SK-N-SH (cell line): Measurements from ENCODE around the gene SLX4IP. TPM values are rescaled to one million over a fixed set of nuclear protein-coding genes. Genes with fewer than 3 reads are reported as not detected.

Experiments
- CTCF ChIA-PET: fragments of 300-600, 350-600 bp; formaldehyde crosslinking; extraction: SDS; loops from one replicate; lab custom pipeline; 2021; lab: Yijun Ruan, JAX
- POLR2A ChIA-PET: fragments of 350-600 bp; sonication (Branson Sonifier 250); formaldehyde crosslinking; extraction: SDS; loops from one replicate; lab custom pipeline; 2020; ENCODE audit warnings: antibody characterized with exemption, inconsistent platforms; lab: Yijun Ruan, JAX
- DNase-seq: peaks from one replicate; pipeline ENCODE4 v3.0.0; 2012
- H2AFZ ChIP-seq: fragments of 200-600 bp; sonication (generic); 2 replicates; pipeline ENCODE4 v1.8.1; 2016; ENCODE audit warnings: antibody characterized with exemption, mild to moderate bottlenecking, low read depth
- H3F3A ChIP-seq: fragments of 200-600 bp; sonication (generic); replicated peaks from 2 replicates; pipeline ENCODE3; 2016; ENCODE audit warnings: antibody characterized with exemption, mild to moderate bottlenecking; ENCODE audit not compliant: insufficient read depth
- H3K27ac ChIP-seq, 2 experiments: fragments of 200-500 bp in 1 of 2; fragments of 200-600 bp in 1 of 2; sonication (Bioruptor generic) in 1 of 2; sonication (generic), shearing (Covaris generic) in 1 of 2; 2 replicates each; pipeline versions ENCODE4 v1.5.1 to v1.6.1; 2014 to 2016; ENCODE audit warnings: low read depth in 2 of 2, inconsistent platforms in 1 of 2, low read length in 1 of 2, mild to moderate bottlenecking in 1 of 2, mixed read lengths in 1 of 2
- H3K27me3 ChIP-seq: fragments of 200-600 bp; sonication (generic), shearing (Covaris generic); 2 replicates; pipeline ENCODE4 v1.6.1; 2016; ENCODE audit warnings: mixed run types; ENCODE audit not compliant: insufficient read depth
- H3K36me3 ChIP-seq, 2 experiments: fragments of 200-500 bp in 1 of 2; fragments of 200-600 bp in 1 of 2; sonication (Bioruptor generic) in 1 of 2; sonication (generic) in 1 of 2; replicated peaks in 1 of 2; 2 replicates each; pipeline versions ENCODE3 to v1.5.1; 2014 to 2016; ENCODE audit warnings: low read length in 1 of 2, mild to moderate bottlenecking in 1 of 2; ENCODE audit not compliant: insufficient read depth in 2 of 2, control insufficient read depth in 1 of 2
- H3K4me1 ChIP-seq, 2 experiments: fragments of 200-500 bp in 1 of 2; fragments of 200-600 bp in 1 of 2; sonication (Bioruptor generic) in 1 of 2; sonication (generic), shearing (Covaris generic) in 1 of 2; 2 replicates each; pipeline versions ENCODE4 v1.5.1 to v1.6.1; 2014 to 2016; ENCODE audit warnings: low read depth in 1 of 2, low read length in 1 of 2, mixed run types in 1 of 2; ENCODE audit not compliant: insufficient read depth in 2 of 2, control insufficient read depth in 1 of 2
- H3K4me2 ChIP-seq: fragments of 200-600 bp; sonication (generic), shearing (Covaris generic); 2 replicates; pipeline ENCODE4 v1.6.1; 2017; ENCODE audit warnings: mixed run types
- H3K4me3 ChIP-seq, 2 experiments: fragments of 200-500 bp in 1 of 2; fragments of 200-600 bp in 1 of 2; sonication (Bioruptor generic) in 1 of 2; sonication (generic), shearing (Covaris generic) in 1 of 2; 2 replicates each; pipeline versions ENCODE4 v1.5.1 to v1.8.1; 2014 to 2016; ENCODE audit warnings: low read depth in 2 of 2, inconsistent platforms in 1 of 2, low read length in 1 of 2, mild to moderate bottlenecking in 1 of 2, mixed read lengths in 1 of 2, moderate library complexity in 1 of 2
- H3K79me2 ChIP-seq: fragments of 200-600 bp; sonication (generic); 2 replicates; pipeline ENCODE4 v1.8.1; 2017; ENCODE audit warnings: mild to moderate bottlenecking; ENCODE audit not compliant: insufficient read depth
- H3K9ac ChIP-seq: fragments of 200-600 bp; sonication (generic); 2 replicates; pipeline ENCODE4 v1.6.1; 2017; ENCODE audit warnings: mixed run types
- H3K9me2 ChIP-seq: fragments of 200-600 bp; sonication (generic); 2 replicates; pipeline ENCODE4 v1.6.1; 2017; ENCODE audit warnings: mixed run types
- H3K9me3 ChIP-seq: fragments of 200-600 bp; sonication (generic); 2 replicates; pipeline ENCODE4 v1.6.1; 2017; ENCODE audit warnings: mixed run types, mild to moderate bottlenecking, moderate library complexity
- H4K20me1 ChIP-seq: fragments of 200-600 bp; sonication (generic); 2 replicates; pipeline ENCODE4 v1.6.1; 2017; ENCODE audit warnings: mild to moderate bottlenecking, mixed run types; ENCODE audit not compliant: insufficient read depth
- FOSL2 ChIP-seq: IDR thresholded peaks from 2 replicates; pipeline ENCODE4 v1.4.0; 2012; ENCODE audit warnings: low read depth, mild to moderate bottlenecking, moderate library complexity, borderline replicate concordance
- FOXJ3 ChIP-seq: sonication (generic); formaldehyde crosslinking; IDR thresholded peaks from 2 replicates; pipeline ENCODE4 v1.5.1; 2020; ENCODE audit warnings: mild to moderate bottlenecking, missing genetic modification reagents
- GABPA ChIP-seq: IDR thresholded peaks from 2 replicates; pipeline ENCODE4 v1.4.0; 2012; ENCODE audit warnings: low read depth, mild to moderate bottlenecking
- MXI1 ChIP-seq: IDR thresholded peaks from 2 replicates; pipeline ENCODE4 v1.6.1; 2012; ENCODE audit warnings: mild to moderate bottlenecking, low read depth, low read length, improper control_type of control experiment
- PBX3 ChIP-seq: IDR thresholded peaks from 2 replicates; pipeline ENCODE4; 2012
- RAD21 ChIP-seq: IDR thresholded peaks from 2 replicates; pipeline ENCODE4 v1.6.1; 2012; ENCODE audit warnings: mild to moderate bottlenecking, low read length
- RFX5 ChIP-seq: IDR thresholded peaks from 2 replicates; pipeline ENCODE4 v1.6.1; 2012; ENCODE audit warnings: mild to moderate bottlenecking, improper control_type of control experiment, low read length
- SIN3A ChIP-seq: IDR thresholded peaks from 2 replicates; pipeline ENCODE4 v1.6.1; 2012; ENCODE audit warnings: low read depth, mild to moderate bottlenecking, low read length, moderate library complexity, borderline replicate concordance
- ZBTB33 ChIP-seq: IDR thresholded peaks from 2 replicates; pipeline ENCODE4 v1.4.0; 2012; ENCODE audit warnings: low read depth, borderline replicate concordance
- WGBS: methylation state at CpG from one replicate; pipeline ENCODE4 v1.1.6; 2017; ENCODE audit warnings: low lambda C conversion rate; 5-methylcytosine and 5-hydroxymethylcytosine counted together
- polyA plus RNA-seq, 3 experiments: library from polyadenylated mRNA; depleted of rRNA; stranded (reverse); fragments of >200 nt; gene quantifications; 2 replicates each; pipeline ENCODE4 v1.2.3, GENCODE V29; 2012

The SLX4IP gene
- polyA plus RNA-seq, 1 of the 3 experiments (the other 2 are of a cell fraction) = 1.3 TPM

DNA sequence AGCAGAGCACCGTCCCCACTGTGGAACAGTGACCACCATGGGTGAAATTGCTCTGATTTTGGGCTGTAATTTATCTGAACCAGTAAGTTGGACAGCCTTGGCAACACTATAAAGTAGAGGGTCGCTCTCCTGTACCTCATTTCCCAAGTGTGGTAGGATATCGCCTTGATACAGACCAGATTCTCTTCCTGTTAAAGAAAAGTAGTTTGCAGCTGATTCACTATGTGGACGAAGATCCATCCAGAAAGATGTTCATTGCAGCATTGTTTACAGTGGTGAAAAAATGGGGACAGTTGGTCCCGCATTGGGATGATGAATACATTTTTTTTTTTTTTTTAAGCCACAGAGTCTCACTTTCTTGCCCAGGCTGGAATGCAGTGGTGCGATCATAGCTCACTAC is 74.3 kb downstream of the SLX4IP start:
- no peaks in the 10 kb centered on the region for H3K27me3 ChIP-seq
- peak overlapping the region; percentile 68 for H3K4me2 ChIP-seq
- CTCF ChIA-PET = no interaction called here

GRCh38 chr20:10510216-10510615 is 75.1 kb downstream of the SLX4IP start:
- WGBS = 97% methylated on average over 3 of the region's 3 CpGs
- Histone ChIP-seq H3F3A (peaks cover 45% of the 10 kb centered on the region), H3K4me2 (no peak overlapping the region), H3K9ac (no peak overlapping the region), H3K79me2 (no peaks in the 10 kb centered on the region; the same call in 1 of the 2 replicates), H3K36me3 (no peaks in the 10 kb centered on the region), H3K9me2 (no peaks in the 10 kb centered on the region), H4K20me1 (no peaks in the 10 kb centered on the region), H3K4me3 (no peak overlapping the region), H2AFZ (no peak overlapping the region), H3K4me1 (peaks cover 33 to 48% of the 10 kb centered on the region in 2 experiments), H3K9me3 (no peaks in the 10 kb centered on the region), H3K27me3 (no peaks in the 10 kb centered on the region), H3K27ac (no peak overlapping the region; a peak in 2 of 4 replicates)
- ChIA-PET POLR2A (no interaction called here), CTCF (no interaction called here)
- DNase-seq = no peak
- TF ChIP-seq ZBTB33 (no peak), SIN3A (no peak)

More for the DNA sequence above, 74.3 kb downstream of the SLX4IP start:
- Histone ChIP-seq H4K20me1 (no peaks in the 10 kb centered on the region), H3K9me3 (no peaks in the 10 kb centered on the region), H3F3A (peaks cover 41% of the 10 kb centered on the region), H2AFZ (no peak overlapping the region), H3K9ac (peak overlapping the region; percentile 46; the same call in 1 of the 2 replicates), H3K79me2 (no peaks in the 10 kb centered on the region; the same call in 1 of the 2 replicates), H3K4me1 (peaks cover 36 to 45% of the 10 kb centered on the region in 2 experiments), H3K9me2 (no peaks in the 10 kb centered on the region), H3K4me3 (0 out of 4 replicates have a peak overlapping the region, but pooled peaks of 1 of the 2 experiments have one; percentile 3), H3K27ac (peak overlapping the region; percentile 77 to 90), H3K36me3 (no peaks in the 10 kb centered on the region)
- TF ChIP-seq FOSL2 (no peak), GABPA (no peak), FOXJ3 (no peak), MXI1 (no peak), RFX5 (no peak), PBX3 (no peak), RAD21 (no peak)
- DNase-seq = no peak
- POLR2A ChIA-PET = no interaction called here
- 83% methylated on average over 6 of the region's 6 CpGs for WGBS
